ENCODE results near the gene ZFAND3.

- TF ChIP-seq CTCF (IDR thresholded peaks at IDR 0.05): no peak
- no peak for TF ChIP-seq POLR2A (IDR thresholded peaks at IDR 0.05)
Measured at GRCh38 chr6:37777272-37777834, 42.2 kb upstream of the ZFAND3 start.

Data from Peyer's patch (tissue), 4 donors.